ENCODE results near the gene PKD1. TPM values are rescaled to one million over a fixed set of nuclear protein-coding genes. Genes with fewer than 3 reads are reported as not detected.

Gene PKD1
- total and polyA plus RNA-seq, 2 of the 13 experiments (the other 11 are each of a cell fraction or from before 2014, with no cell fraction given) = 22.1 to 23.0 TPM

GRCh38 chr16:2149630-2150417 lies 14.1 kb upstream of the PKD1 start (continued):
- TF ChIP-seq SKIL (CRISPR knock-in tag; IDR thresholded peaks at IDR 0.05; ENCODE audit: borderline replicate concordance) = 0 out of 2 replicates have a peak, but pooled peaks have one; percentile 4
- peak; percentile 10 for TF ChIP-seq MED8 (CRISPR knock-in tag; IDR thresholded peaks at IDR 0.05; ENCODE audit: insufficient replicate concordance)
- 0 out of 2 replicates have a peak, but pooled peaks have one; percentile 12 for TF ChIP-seq ZNF580 (CRISPR knock-in tag; IDR thresholded peaks at IDR 0.05; ENCODE audit: borderline replicate concordance, low read depth)
- TF ChIP-seq THRA (CRISPR knock-in tag; IDR thresholded peaks at IDR 0.05; ENCODE audit: borderline replicate concordance) = no peak
- 0 out of 2 replicates have a peak, but pooled peaks have one; percentile 50 for TF ChIP-seq ZBTB34 (CRISPR knock-in tag; IDR thresholded peaks at IDR 0.05)
- TF ChIP-seq ZNF12 (CRISPR knock-in tag; IDR thresholded peaks at IDR 0.05) = no peak
